Osteoblast (primary cell): ENCODE data around the gene TNC. TPM values are rescaled to one million over a fixed set of nuclear protein-coding genes. Genes with fewer than 3 reads are reported as not detected.

Experiments
- DNase-seq: peaks from one replicate; pipeline ENCODE4 v3.0.0; 2011; ENCODE audit warnings: low spot score, mixed read lengths; ENCODE audit not compliant: insufficient read length; ENCODE audit errors: missing footprints
- H2AFZ ChIP-seq: 2 replicates; pipeline ENCODE4 v1.6.0; 2011; ENCODE audit warnings: mild to moderate bottlenecking, low read length
- H3K27ac ChIP-seq: 2 replicates; pipeline ENCODE4 v1.5.1; 2011; ENCODE audit warnings: mild to moderate bottlenecking, low read depth, low read length, moderate library complexity
- H3K27me3 ChIP-seq: 2 replicates; pipeline ENCODE4 v1.6.0; 2012; ENCODE audit warnings: mild to moderate bottlenecking, control low read depth, inconsistent platforms, low read length, moderate library complexity; ENCODE audit not compliant: insufficient read depth
- H3K36me3 ChIP-seq: 2 replicates; pipeline ENCODE4 v1.5.1; 2011; ENCODE audit warnings: mild to moderate bottlenecking, low read length, control low read depth, moderate library complexity; ENCODE audit not compliant: insufficient read depth
- H3K4me1 ChIP-seq: 2 replicates; pipeline ENCODE4 v1.5.1; 2011; ENCODE audit warnings: mild to moderate bottlenecking, low read length, control low read depth, moderate library complexity; ENCODE audit not compliant: insufficient read depth
- H3K4me2 ChIP-seq: 2 replicates; pipeline ENCODE4 v1.6.0; 2011; ENCODE audit warnings: mild to moderate bottlenecking, low read length; ENCODE audit not compliant: insufficient read depth
- H3K4me3 ChIP-seq: fragments of 200-600 bp; sonication (generic); 3 replicates; pipeline ENCODE4 v1.5.1; 2012; ENCODE audit warnings: mild to moderate bottlenecking, low read length, inconsistent platforms; ENCODE audit not compliant: insufficient read depth
- H3K79me2 ChIP-seq: 2 replicates; pipeline ENCODE4 v1.6.0; 2012; ENCODE audit warnings: mild to moderate bottlenecking, low read length, control low read depth, inconsistent platforms; ENCODE audit not compliant: insufficient read depth
- H3K9me3 ChIP-seq: 2 replicates; pipeline ENCODE4 v1.5.1; 2011; ENCODE audit warnings: low read depth, low read length, control low read depth
- H4K20me1 ChIP-seq: 2 replicates; pipeline ENCODE4 v1.6.0; 2012; ENCODE audit warnings: mild to moderate bottlenecking, low read length, control low read depth; ENCODE audit not compliant: insufficient read depth
- CTCF ChIP-seq: IDR thresholded peaks from 2 replicates; pipeline ENCODE4 v1.5.1; 2011; ENCODE audit warnings: mild to moderate bottlenecking, low read depth, low read length, moderate library complexity; ENCODE audit errors: extremely low read depth
- total RNA-seq: library from RNA; depleted of rRNA; stranded (reverse); fragments of >200 nt; gene quantifications from 2 replicates; pipeline ENCODE4 v1.2.3, GENCODE V29; 2012

The TNC gene
- total RNA-seq, 1 donor, result 611 TPM

- Histone ChIP-seq H3K27me3 (peaks cover 40% of the 10 kb centered on the region), H3K4me2 (no peak overlapping the region)
- no peak for TF ChIP-seq CTCF
Measured at GRCh38 chr9:114995681-114996221, 122.2 kb downstream of the TNC start.

GRCh38 chr9:114994768-114995167 lies 123.2 kb downstream of the TNC start:
- H3K4me1 ChIP-seq, result no peaks in the 10 kb centered on the region
- H2AFZ ChIP-seq, result no peak overlapping the region
- H3K36me3 ChIP-seq, result no peaks in the 10 kb centered on the region
- no peak for TF ChIP-seq CTCF
- no peaks in the 10 kb centered on the region for H3K9me3 ChIP-seq
- no peak overlapping the region for H3K4me3 ChIP-seq
- no peaks in the 10 kb centered on the region for H3K79me2 ChIP-seq
- no peaks in the 10 kb centered on the region for H4K20me1 ChIP-seq
- peaks cover 35% of the 10 kb centered on the region for H3K27me3 ChIP-seq
- no peak for DNase-seq
- no peak overlapping the region for H3K27ac ChIP-seq
- H3K4me2 ChIP-seq, result no peak overlapping the region

More at GRCh38 chr9:114995681-114996221, 122.2 kb downstream of the TNC start:
- Histone ChIP-seq H4K20me1 (no peaks in the 10 kb centered on the region), H3K36me3 (no peaks in the 10 kb centered on the region), H3K27ac (no peak overlapping the region), H2AFZ (no peak overlapping the region), H3K9me3 (no peaks in the 10 kb centered on the region), H3K4me3 (no peak overlapping the region), H3K4me1 (no peaks in the 10 kb centered on the region), H3K79me2 (no peaks in the 10 kb centered on the region)
- no peak for DNase-seq

GRCh38 chr9:114991861-114992260 lies 126.1 kb downstream of the TNC start:
- H3K4me3 ChIP-seq, result no peak overlapping the region
- H3K9me3 ChIP-seq, result no peaks in the 10 kb centered on the region
- no peak for TF ChIP-seq CTCF
- H3K27me3 ChIP-seq, result peaks cover 37% of the 10 kb centered on the region
- no peaks in the 10 kb centered on the region for H3K36me3 ChIP-seq
- H3K79me2 ChIP-seq, result no peaks in the 10 kb centered on the region
- DNase-seq, result no peak
- no peak overlapping the region for H2AFZ ChIP-seq
- H3K27ac ChIP-seq, result no peak overlapping the region
- no peak overlapping the region for H3K4me2 ChIP-seq
- H4K20me1 ChIP-seq, result no peaks in the 10 kb centered on the region
- no peaks in the 10 kb centered on the region for H3K4me1 ChIP-seq

- H3K27ac ChIP-seq, result no peak overlapping the region
- no peak overlapping the region for H3K4me2 ChIP-seq
- peaks cover 41% of the 10 kb centered on the region for H3K27me3 ChIP-seq
- TF ChIP-seq CTCF, result no peak
- no peak overlapping the region for H2AFZ ChIP-seq
- no peak overlapping the region for H3K4me3 ChIP-seq
- no peaks in the 10 kb centered on the region for H3K9me3 ChIP-seq
- H3K36me3 ChIP-seq, result no peaks in the 10 kb centered on the region
- DNase-seq, result no peak
- no peaks in the 10 kb centered on the region for H4K20me1 ChIP-seq
- H3K4me1 ChIP-seq, result no peaks in the 10 kb centered on the region
- H3K79me2 ChIP-seq, result no peaks in the 10 kb centered on the region
Measured at GRCh38 chr9:114990901-114991300, 127.1 kb downstream of the TNC start.
